Right ventricle myocardium inferior (tissue), 1 donor: ENCODE results near the gene ERLEC1. TPM values are rescaled to one million over a fixed set of nuclear protein-coding genes. Genes with fewer than 3 reads are reported as not detected.
"Not testable (repeated sequence)": the region's sequence is repeated elsewhere in the genome, so short reads cannot be mapped to it uniquely, and the experiment has no call there.

Source experiments
- ATAC-seq: fragments of 200-7000 bp; cut with Tn5 transposase; one replicate; pipeline ENCODE4 v1.9.1; 2020; ENCODE audit warnings: mild to moderate bottlenecking, moderate library complexity
- DNase-seq: peaks from one replicate; pipeline ENCODE4 v3.0.0; 2021; ENCODE audit errors: missing footprints
- intact Hi-C: fragments of 100-400 bp; cut with DNase I; formaldehyde crosslinking; loops from one replicate; pipeline ENCODE4 v1.11.0; 2022
- long read RNA-seq: library from polyadenylated mRNA; unstranded; transcript quantifications from one replicate; pipeline ENCODE4 v2.0.0, GENCODE V29; 2021
- total RNA-seq: library from RNA; stranded (reverse); fragmentation: NEBNext Ultra II Directional; extraction: Animal tissue kit (Norgen Biotek cat#: 25700); gene quantifications from one replicate; pipeline ENCODE4 v1.2.1, GENCODE V29; 2021
- donor health status: DM: no; HTN: yes; CAD: no; lungs with severe emphysema.

ERLEC1 gene
- total RNA-seq, result 33.9 TPM
- long read RNA-seq, transcript ERLEC1-202 (13 exons, 2,271 nt), result minor isoform, 5 of 48 reads
- long read RNA-seq, transcript ERLEC1-201 (14 exons, 2,433 nt), result major isoform, 39 of 48 reads
- long read RNA-seq, partial matches to known transcripts, result 0 of 48 reads
- long read RNA-seq, other reads (novel, unspliced or antisense), result 4 of 48 reads

DNA sequence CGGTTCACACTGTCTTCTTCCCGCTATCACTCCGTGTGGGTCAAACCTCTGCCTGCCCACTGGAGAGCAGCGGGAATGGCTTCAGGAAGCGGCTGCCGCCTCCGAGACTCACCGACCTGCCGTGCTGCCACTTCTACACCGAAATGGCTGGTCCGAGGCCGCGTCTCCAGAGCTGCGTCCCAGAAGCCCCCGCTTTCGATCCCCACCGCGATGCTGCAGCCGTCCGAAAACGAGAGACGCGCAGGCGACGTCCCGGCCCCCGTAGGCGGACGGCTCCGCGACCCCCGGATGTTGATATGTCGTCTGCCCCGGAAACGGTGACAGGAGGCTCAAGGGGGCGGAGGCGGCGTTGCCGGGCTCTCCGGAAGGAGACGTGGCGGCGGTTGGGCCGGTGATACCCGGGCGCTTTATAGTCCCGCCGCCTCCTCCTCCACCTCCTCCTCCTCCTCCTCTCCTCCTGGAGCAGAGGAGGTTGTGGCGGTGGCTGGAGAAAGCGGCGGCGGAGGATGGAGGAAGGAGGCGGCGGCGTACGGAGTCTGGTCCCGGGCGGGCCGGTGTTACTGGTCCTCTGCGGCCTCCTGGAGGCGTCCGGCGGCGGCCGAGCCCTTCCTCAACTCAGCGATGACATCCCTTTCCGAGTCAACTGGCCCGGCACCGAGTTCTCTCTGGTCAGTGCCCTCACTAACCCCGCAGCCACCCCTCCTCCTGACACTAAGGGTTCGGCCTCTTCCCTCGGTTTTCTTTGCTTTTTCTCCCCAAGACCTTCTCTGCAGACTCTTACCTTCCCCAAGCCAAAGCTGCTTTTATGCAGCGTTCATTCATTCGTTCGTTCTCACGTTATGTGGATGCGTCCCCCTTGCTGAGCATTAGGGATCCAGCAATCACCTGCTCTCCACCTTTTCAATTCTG, at the start of gene ERLEC1, which contains the start of gene ASB3:
Gene ERLEC1 (plus strand): TSS at position 340 of the 909 bp plus-strand sequence. CDS start 167 bp downstream, at position 507.
Gene ASB3 (minus strand): TSS at position 249 of the 909 bp plus-strand sequence. CDS start 21,381 bp downstream, outside the sequence.
- intact Hi-C loops, result no loop called here
- DNase-seq (peak; percentile 93), ATAC-seq (peak; percentile 98)

DNA sequence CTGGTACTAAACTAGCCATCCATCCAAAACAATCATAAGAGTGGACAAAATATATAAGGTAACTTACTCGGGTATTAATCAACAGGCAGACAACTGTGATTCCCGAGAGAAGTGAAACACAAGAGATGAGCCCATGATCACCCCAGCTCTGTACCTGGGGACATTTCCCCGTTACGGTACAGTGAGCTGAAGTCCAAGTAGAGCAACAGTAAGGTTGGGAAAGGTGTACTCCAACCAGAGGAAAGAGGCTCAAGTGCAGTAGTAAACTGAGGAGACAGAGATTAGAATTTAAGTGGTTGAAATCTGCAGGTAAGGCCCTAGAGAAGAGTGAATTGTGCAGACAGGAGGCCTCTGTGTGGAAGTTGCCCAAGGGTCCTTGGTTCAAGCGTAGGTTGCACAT, 49.8 kb upstream of the ERLEC1 start:
- no peak for ATAC-seq
- no peak for DNase-seq
- intact Hi-C loops, result no loop called here

- no peak for ATAC-seq
- intact Hi-C loops, result no loop called here
These were observed 47.8 kb upstream of the ERLEC1 start for GRCh38 chr2:53739032-53739431.

DNA sequence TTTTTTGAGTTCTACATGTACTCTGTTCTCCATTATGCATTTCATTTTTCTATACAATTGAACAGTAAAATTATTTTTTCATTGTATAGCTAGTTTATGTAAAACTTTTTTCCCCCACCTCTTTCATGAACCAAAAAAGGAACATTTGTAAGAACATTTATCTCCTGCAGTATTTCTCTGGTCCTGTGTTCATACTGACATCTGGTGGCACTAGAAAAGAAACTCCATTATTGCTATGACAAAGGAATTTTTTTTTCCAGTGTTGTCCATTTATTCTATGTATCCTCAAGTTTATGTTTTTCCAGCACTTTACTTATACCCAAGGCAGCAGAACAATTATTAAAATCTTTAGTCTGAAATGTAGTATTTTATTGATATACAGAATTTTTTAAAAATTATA, 46.7 kb upstream of the ERLEC1 start:
- DNase-seq (no peak), ATAC-seq (no peak)
- intact Hi-C loops, result no loop called here

More at GRCh38 chr2:53739032-53739431, 47.8 kb upstream of the ERLEC1 start:
- DNase-seq, result no peak

DNA sequence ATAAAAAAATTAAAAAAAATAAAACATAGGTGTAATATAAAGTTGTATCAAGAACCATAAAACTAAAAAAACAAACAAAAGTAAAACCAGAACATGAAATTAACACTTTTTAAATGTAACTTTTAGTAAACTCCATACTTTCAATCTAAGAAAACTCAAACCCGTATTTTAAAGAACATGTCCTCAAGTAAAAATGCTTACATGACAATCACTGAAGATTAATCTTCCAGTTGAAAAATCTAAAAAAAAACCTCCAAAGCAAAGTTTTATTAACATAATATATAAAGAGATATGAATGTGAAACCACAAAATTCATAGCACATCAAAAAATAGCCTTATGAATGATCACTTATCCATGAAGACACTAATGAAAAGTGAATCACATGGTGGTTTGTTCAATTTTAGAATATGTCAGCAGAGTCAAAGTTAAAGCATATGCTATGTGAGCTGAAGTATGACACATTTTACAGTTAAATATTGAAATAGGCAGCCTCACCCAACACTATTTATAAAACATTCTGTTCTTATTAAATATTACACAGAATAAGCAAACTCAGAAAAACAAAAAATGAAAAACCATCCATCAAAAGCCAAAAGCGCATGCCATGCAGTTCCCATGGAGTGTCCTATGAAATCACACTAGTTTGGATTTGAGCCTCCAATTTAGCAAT, 42.3 kb upstream of the ERLEC1 start:
- intact Hi-C loops, result no loop called here
- DNase-seq (no peak), ATAC-seq (no peak)

- intact Hi-C loops, result no loop called here
- no peak for ATAC-seq
- no peak for DNase-seq
These were observed 36.6 kb upstream of the ERLEC1 start for GRCh38 chr2:53750041-53750768.

GRCh38 chr2:53751728-53752127, 35.1 kb upstream of the ERLEC1 start:
- no peak for ATAC-seq
- intact Hi-C loops, result no loop called here
- no peak for DNase-seq

- intact Hi-C loops, result no loop called here
- no peak for ATAC-seq
- DNase-seq, result no peak
These were observed 34.5 kb upstream of the ERLEC1 start for GRCh38 chr2:53752385-53752784.

DNA sequence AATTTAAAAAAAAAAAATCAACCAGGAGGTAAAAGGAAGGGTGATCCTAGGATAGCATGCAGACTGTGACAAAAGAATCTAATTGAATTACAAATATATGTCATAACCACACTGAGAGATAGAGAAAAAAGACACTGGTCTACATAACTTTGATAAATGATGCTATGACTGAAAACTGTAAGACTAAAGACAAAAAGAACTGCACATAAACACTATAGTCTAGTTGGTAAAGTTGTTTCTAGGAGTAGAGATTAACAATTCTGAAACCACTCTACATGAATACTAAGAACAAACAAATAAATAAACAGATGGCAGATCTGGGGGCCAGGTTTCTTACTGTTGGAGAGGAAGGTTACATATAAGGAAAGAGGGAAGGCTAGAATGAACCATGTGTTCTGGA, 33.8 kb upstream of the ERLEC1 start:
- DNase-seq (no peak), ATAC-seq (no peak)

DNA sequence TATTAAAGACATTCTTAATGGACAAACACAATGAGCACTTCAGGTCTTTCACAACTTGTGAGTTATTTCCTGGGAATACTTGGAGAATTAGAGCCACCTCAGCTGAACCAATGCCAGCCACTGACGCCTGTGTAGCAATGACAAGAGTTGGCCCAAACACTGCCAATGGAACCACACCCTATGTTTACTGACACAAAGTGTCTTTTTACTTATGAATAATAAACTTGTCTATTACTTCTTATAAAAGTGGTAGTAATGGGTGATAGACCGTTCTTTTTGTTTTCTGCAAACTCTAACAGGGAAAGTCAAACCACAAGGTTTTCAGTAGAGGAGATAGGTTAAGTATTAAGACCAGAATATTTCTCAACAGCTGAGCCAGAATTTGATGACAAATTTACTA, 31.7 kb upstream of the ERLEC1 start:
- peak; percentile 71 for DNase-seq
- intact Hi-C loops, result no loop called here
- ATAC-seq, result no peak

More for the DNA sequence above, 33.8 kb upstream of the ERLEC1 start:
- intact Hi-C loops, result no loop called here

DNA sequence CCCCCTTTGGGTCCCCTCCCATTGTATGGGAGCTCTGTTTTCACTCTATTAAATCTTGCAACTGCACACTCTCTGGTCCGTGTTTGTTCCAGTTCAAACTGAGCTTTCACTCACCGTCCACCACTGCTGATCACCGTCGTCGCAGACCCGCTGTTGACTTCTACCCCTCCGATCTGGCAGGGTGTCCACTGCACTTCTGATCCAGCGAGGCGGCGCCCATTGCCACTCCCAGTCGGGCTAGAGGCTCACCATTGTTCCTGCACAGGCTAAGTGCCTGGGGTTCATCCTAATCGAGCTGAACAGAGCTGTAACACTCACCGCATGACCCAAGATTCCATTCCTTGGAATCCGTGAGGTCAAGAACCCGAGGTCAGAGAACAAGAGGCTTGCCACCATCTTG, 30.2 kb upstream of the ERLEC1 start:
- ATAC-seq (no peak), DNase-seq (no peak)
- intact Hi-C loops, result no loop called here

DNA sequence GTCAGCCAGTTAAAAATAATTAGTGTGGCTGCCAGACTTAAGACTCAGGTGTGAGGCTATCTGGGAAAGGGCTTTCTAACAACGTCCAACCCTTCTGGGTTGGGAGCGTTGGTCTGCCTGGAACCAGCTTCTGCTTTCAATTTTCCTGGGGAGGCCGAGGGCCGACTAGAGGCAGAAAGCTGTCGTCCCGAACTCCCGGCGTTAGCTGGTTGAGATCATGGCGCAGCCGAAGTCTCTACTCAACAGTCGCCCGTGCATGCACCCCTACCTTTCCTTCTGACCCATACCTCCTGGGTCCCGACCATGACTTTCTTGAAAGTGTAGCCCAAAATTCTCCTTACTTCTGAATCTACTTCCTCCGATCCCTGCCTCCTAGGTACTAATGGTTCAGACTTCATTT, 29.6 kb upstream of the ERLEC1 start:
- ATAC-seq, intact Hi-C loops, DNase-seq: not testable (repeated sequence)

- DNase-seq (no peak), ATAC-seq (no peak)
- intact Hi-C loops, result no loop called here
These were observed 21.1 kb upstream of the ERLEC1 start for GRCh38 chr2:53765767-53766166.

GRCh38 chr2:53767405-53768241, 19.2 kb upstream of the ERLEC1 start, which contains the start of gene CHAC2:
CHAC2 (plus strand) TSS chr2:53767804; CDS start chr2:53767887, 83 bp downstream.
- intact Hi-C loops, result no loop called here
- peak; percentile 95 for ATAC-seq

GRCh38 chr2:53768242-53768542, 18.7 kb upstream of the ERLEC1 start:
- DNase-seq (no peak), ATAC-seq (peak; percentile 31)
- intact Hi-C loops, result no loop called here

More at GRCh38 chr2:53767405-53768241, 19.2 kb upstream of the ERLEC1 start, which contains the start of gene CHAC2:
- peak; percentile 95 for DNase-seq

DNA sequence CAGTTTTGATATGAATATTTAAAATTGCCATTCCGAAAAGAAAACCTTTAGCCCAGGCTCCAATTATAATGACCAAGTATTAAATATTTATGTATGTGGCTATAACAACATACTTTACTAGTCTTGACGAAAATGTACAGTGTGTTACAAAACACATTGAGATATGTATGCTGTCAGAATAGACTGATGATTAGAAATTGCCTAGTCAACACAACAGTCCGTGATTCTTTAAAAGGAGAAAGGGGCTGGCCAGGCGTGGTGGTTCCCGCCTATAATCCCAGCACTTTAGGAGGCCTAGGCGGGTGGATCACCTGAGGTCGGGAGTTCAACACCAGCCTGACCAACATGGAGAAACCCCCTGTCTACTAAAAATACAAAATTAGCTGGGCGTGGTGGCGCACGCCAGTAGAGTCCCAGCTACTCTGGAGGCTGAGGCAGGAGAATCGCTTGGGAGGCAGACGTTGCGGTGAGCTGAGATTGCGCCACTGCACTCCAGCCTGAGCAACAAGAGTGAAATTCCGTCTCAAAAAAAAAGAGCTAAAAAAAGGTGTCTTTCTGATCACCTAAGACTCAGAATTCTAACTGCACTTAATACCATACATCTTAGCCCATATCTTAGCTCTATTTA, 17.4 kb upstream of the ERLEC1 start:
- ATAC-seq (no peak), DNase-seq (no peak)
- intact Hi-C loops, result no loop called here

DNA sequence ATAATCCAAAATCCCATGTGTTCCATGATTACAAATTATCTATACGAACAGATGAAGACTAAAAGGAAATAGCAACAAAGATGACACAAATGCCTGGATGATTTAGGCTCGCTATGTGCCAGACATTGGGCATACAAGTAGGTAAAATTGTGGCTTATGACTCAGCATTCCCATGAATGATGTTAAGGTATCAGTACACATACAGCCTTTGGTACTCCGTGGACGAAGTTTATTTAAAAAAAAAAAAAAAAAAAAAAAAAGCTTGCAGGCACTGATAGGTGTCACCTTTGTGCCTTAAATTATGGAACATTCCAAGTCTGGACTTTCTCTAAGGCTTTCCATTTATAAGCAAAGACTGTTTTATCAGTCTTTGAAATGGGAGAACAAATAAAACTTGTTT, 16.6 kb upstream of the ERLEC1 start:
- intact Hi-C loops, result no loop called here
- no peak for DNase-seq
- ATAC-seq, result no peak

- no peak for ATAC-seq
- intact Hi-C loops, result no loop called here
- DNase-seq, result no peak
These were observed 9.7 kb upstream of the ERLEC1 start for GRCh38 chr2:53777134-53777533.
